NCI-H226 (cell line): ENCODE data around the gene KCNMB1.

Experiments used
- DNase-seq: peaks from one replicate; pipeline ENCODE4 v3.0.0-alpha.2; 2015

Gene KCNMB1

GRCh38 chr5:170372971-170373370, 16.2 kb downstream of the KCNMB1 start:
- DNase-seq, result no peak

- no peak for DNase-seq
These were observed 20.6 kb downstream of the KCNMB1 start for GRCh38 chr5:170368586-170368985.

DNA sequence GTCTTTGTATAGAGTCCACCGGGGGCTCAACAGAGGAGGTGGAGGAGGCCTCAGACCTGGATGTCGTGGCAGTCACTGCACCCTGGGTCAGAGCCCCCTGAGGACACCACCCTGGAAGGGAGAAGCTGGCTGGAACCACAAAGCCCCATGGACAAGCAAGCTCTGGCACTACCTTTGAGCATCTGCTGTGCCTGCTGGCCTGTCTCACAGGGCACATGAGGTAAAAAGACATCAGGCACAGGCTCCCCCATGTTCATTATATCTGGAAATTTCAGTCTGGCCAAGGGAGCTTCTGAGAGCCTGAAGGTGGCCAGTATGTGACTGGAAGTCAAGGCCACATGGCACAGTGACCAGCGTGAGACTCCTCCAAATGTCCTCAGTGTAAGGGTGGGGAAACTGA, 22.9 kb downstream of the KCNMB1 start:
- DNase-seq, result no peak

DNA sequence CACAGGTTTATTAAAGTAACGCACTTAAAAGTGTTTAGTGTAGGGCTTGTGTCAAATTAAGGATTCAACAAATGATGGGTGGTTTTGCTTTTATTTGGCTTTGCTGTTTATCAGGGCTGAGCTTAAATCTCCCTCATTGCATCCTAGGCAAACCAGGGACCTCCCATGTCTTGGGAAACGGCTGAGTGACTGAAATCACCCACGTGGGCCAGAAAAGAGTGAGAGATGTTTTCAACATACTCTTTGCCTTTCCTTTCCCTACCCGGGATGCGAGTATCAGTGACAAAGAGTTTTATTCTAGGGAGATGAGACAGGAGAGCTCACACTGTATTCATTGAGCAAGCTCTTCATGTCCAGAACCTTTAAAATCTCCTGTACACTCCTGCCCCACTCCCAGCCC, 23.3 kb downstream of the KCNMB1 start:
- DNase-seq, result no peak

DNA sequence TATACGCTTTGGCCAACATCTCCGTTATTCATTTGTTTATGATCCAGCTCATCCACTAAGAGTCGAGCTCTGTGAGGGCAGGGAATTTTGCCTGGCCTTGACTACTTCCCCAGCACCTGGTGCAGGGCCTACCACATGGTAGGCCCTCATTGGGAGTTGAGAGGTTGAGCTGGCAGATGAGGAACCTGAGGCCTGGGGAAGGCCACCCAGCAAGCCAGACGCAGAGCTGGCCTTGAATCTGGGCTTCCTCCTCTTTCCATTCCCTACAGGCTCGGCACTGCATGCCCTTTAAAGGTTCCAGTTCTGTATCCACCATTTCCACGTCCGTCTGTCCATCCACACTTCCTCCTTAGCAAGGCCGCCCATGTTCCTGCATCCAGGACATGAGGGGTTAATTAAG, 24.2 kb downstream of the KCNMB1 start:
- DNase-seq, result no peak

- no peak for DNase-seq
These were observed 25.5 kb downstream of the KCNMB1 start for GRCh38 chr5:170363671-170364070.

GRCh38 chr5:170362656-170363055, 26.5 kb downstream of the KCNMB1 start:
- DNase-seq, result no peak

DNA sequence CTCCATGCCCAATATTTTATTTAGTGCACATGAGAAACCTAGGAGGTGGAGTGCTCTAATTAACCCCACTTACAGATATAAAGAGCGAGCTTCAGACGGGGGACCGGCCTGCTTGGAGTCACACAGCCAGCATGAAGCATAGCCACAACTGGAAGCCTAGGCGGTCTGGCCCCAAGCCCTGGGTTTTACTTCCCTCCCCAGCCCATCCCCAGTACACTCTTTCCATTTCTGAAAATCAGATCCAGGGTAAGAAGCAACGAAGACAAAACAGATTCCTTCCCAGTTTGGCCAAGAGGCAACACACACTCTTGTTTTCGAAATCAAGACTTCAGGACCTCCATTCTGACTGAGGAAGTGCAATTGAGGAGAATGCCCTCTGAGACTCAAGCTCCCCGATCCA, 27.1 kb downstream of the KCNMB1 start:
- DNase-seq, result no peak

DNA sequence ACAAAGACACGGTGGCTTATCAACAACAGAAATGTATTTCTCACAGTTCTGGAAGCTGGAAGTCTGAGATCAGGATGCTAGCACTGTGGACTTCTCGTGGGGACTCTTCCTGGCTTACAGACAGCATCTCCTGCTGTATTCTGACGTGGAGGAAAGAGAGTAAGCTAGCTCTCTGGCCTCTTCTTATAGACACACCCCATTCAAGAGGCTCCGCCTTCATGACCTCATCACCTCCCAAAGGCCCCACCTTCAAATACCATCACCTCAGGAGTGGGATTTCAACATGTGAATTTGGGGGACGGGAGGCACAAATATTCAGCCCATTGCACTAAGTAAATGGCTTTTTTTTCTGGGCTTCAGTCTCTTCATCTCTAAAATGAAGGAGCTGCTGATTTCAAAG, 27.6 kb downstream of the KCNMB1 start:
- DNase-seq, result no peak

DNA sequence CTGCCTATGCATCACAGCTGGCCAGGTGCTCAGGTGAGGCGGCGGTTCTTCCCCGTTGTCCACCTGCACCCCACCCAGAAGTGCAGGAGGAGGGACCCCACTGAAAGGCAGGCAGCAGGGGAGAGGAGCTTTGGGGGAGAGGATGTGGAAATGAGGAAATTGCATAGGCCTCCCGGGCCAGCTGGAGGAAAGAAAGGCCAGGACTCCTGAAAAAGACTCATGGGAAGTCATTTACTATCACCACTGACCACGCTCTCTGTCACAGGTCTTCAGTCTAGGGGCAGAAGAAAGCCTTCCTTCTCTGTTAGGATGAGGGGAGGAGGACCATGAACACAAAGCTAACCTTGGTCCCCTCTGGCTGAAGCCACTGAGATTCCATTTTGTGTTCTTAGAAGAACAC, 28.1 kb downstream of the KCNMB1 start:
- DNase-seq, result no peak

DNA sequence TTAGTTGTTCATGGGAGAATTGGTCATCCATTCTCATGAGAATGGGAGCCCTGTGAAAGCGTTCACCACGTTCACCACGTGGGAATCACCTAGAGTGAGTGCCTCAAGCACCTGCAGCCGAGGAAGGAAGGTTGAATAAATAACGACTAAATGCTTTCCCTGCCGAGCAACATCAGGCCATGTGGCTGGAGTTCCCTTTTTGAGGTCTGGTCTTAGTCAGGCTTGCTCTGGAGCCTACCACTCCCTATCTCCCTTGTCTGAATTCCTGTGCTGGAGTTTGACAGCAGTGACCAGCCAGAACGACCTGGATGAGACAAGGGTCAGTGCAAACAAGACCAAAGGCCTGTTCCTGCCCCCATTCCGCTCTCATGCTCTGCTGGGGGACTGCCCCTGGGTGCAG, 28.5 kb downstream of the KCNMB1 start:
- DNase-seq, result no peak

- no peak for DNase-seq
These were observed 31.2 kb downstream of the KCNMB1 start for GRCh38 chr5:170357955-170358444.

DNA sequence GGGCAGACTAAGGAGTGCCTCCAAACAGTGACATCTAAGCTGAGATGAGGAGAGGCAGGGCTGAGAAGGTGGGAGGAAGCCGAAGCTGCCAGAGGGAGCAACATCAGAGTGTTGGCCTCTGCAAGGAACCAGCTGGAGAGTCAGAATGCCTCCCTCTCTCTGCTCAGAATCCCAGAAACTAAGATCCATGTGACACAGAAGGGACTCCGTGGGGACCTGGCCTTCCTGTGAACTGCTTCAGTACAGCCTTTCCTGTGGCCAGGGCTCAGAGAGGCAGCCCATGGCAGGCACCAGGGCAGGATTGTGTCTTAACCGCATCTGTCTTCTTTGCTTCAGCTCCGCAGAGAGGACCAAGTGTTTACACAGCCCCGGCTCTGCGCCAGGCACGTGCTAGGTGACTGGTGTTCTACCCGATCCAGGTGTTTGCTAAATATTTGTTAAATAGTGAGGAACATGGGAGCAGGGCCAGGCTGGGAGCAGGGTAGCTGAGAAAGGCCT, 33.5 kb downstream of the KCNMB1 start:
- no peak for DNase-seq

DNA sequence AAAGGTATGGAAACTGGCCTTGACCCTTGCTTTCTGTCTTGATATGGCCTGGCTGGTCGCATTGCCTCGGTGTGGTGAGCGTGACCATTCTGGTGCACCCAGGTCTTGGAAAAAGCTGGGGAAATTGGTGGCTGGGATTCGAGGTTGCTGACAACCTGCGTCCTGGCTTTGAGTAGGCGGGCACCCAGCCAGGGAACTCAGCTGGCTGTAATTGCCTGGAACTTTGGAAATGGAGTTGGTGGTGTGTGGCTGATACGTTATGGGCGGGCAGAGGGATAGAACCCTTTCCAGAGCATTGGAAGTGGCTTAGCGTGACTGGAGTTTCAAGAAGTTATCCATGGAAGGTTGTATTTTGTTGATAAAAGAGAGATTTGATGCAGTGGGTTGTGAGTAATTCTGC, 35.2 kb downstream of the KCNMB1 start:
- DNase-seq, result no peak

- no peak for DNase-seq
These were observed 36.0 kb downstream of the KCNMB1 start for GRCh38 chr5:170353011-170353761.

- no peak for DNase-seq
These were observed 41.0 kb downstream of the KCNMB1 start for GRCh38 chr5:170348137-170348633.

GRCh38 chr5:170347022-170347567, 42.1 kb downstream of the KCNMB1 start:
- no peak for DNase-seq

DNA sequence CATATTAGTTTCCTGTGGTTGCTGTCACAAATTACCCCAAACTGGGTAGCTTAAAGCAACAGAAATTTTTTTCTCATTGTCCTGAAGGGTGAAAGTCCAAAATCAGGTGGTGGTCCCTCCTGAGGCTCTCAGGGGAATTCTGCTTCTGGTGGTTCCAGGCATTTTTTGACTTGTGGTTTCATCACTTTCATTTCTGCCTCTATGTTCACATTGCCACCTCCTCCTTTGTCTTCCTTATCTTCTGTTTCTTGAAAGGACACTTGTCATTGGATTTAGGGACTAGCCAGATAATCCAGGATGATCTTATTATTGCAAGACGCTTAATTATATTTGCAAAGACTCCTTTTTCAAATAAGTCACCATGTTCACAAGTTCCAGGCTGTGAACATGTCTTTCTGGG, 43.2 kb downstream of the KCNMB1 start:
- no peak for DNase-seq

GRCh38 chr5:170343177-170343576, 46.0 kb downstream of the KCNMB1 start:
- no peak for DNase-seq

- no peak for DNase-seq
These were observed 46.9 kb downstream of the KCNMB1 start for GRCh38 chr5:170342153-170342725.

GRCh38 chr5:170341545-170341944, 47.6 kb downstream of the KCNMB1 start:
- no peak for DNase-seq

GRCh38 chr5:170339780-170340167, 49.4 kb downstream of the KCNMB1 start:
- no peak for DNase-seq

DNA sequence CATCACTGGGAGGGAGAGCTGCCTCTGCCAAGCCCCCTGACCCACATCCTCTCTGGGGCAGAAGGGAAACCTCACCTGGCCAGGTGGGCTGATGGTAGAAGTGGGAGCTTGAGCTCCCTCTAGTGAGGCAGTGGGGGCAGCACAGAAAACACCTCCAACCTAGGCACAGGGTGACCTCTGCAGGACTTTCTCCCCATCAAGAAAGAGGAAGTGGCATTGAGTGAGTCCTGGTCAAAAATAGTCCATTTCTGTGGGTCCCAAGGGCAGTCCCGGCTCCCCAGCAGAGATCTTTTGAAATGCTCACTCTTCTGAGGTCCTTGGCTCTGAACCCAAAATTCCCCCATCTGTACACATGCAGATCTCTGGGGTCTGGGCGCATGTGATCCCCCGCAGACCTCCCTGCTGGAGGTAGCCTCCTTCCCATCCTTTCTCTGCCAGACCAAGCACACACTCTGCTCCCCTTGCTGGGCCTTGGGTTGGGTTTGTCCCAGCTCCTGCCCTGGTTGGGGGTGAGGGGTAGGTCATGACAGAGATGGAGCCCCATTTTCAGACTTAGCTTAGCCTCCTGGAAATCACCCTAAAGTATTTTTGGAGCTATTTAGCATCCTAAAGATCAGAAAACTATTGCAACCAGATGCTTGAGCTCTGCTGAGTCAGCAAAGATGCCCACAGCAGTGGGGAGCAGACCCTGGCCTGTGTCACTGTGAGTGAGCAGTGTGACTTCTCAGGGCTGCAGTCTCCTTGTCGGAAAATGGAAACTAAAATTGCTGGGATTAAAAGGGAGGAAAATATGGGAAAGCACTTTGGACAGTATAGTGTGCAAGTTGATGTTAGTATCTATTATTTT, 50.0 kb downstream of the KCNMB1 start:
- DNase-seq, result no peak
